A549 (cell line): ENCODE results near the gene MARS1. TPM values are rescaled to one million over a fixed set of nuclear protein-coding genes. Genes with fewer than 3 reads are reported as not detected.

ENCODE experiments used
- ATAC-seq, 2 experiments: fragments of 200-7000 bp in 1 of 2; fragments of >200 bp in 1 of 2; cut with Nextera tagmentation in 1 of 2; cut with Tn5 transposase in 1 of 2; 3 replicates each; pipeline versions ENCODE4 v1.8.0 to v1.9.1; 2018 to 2020; ENCODE audit warnings: mild to moderate bottlenecking in 1 of 2, moderate library complexity in 1 of 2
- CTCF ChIA-PET: fragments of 300-600 bp; sonication (Branson Sonifier 250); formaldehyde crosslinking; extraction: SDS; loops from one replicate; lab custom pipeline; 2021; ENCODE audit warnings: antibody characterized with exemption, inconsistent platforms; lab: Yijun Ruan, JAX
- POLR2A ChIA-PET: fragments of 350-600 bp; formaldehyde crosslinking; extraction: SDS; loops from one replicate; lab custom pipeline; 2021; ENCODE audit warnings: antibody characterized with exemption, inconsistent platforms; lab: Yijun Ruan, JAX
- DNase-seq, 2 experiments: peaks; one replicate each; pipeline versions ENCODE4 v3.0.0 to v3.0.0-alpha.2; 2011 to 2016; ENCODE audit warnings: low read depth in 1 of 2, low spot score in 1 of 2
- FAIRE-seq: peaks from 2 replicates; lab custom pipeline; 2011; peaks lifted over from hg19 to GRCh38; lab: Jason Lieb, UNC
- H3K27ac ChIP-seq, 2 experiments: fragments of >200 bp; sonication (Bioruptor Twin); formaldehyde crosslinking; 3 replicates each; pipeline ENCODE4 v1.5.1; 2016 to 2017
- H3K4me1 ChIP-seq: fragments of >200 bp; sonication (Bioruptor Twin); formaldehyde crosslinking; 3 replicates; pipeline ENCODE4 v1.6.1; 2016
- H3K4me2 ChIP-seq: fragments of >200 bp; sonication (Bioruptor Twin); formaldehyde crosslinking; 3 replicates; pipeline ENCODE4 v1.6.1; 2016
- H3K4me3 ChIP-seq: fragments of >200 bp; sonication (Bioruptor Twin); formaldehyde crosslinking; 3 replicates; pipeline ENCODE4 v1.5.1; 2016
- H3K9me3 ChIP-seq: fragments of >200 bp; sonication (Bioruptor Twin); formaldehyde crosslinking; 3 replicates; pipeline ENCODE4 v1.6.1; 2016
- BHLHE40 ChIP-seq: IDR thresholded peaks from 2 replicates; pipeline ENCODE4 v1.6.1; 2012; ENCODE audit warnings: low read depth, low read length, inconsistent platforms
- CBX2 ChIP-seq: fragments of 200-600 bp; sonication (generic); IDR thresholded peaks from 2 replicates; pipeline ENCODE4 v1.6.1; 2016; ENCODE audit warnings: low read depth, mild to moderate bottlenecking, borderline replicate concordance
- EHF ChIP-seq: fragments of 250-450 bp; sonication (Bioruptor Pico); IDR thresholded peaks from 2 replicates; pipeline ENCODE4 v1.5.0; 2020; ENCODE audit warnings: mild to moderate bottlenecking
- ESRRA ChIP-seq: fragments of 150-350 bp; IDR thresholded peaks from 2 replicates; pipeline ENCODE4 v1.6.1; 2014; ENCODE audit warnings: mild to moderate bottlenecking, low read length, borderline replicate concordance
- FOSL2 ChIP-seq, 2 experiments: fragments of 450-650 bp in 1 of 2; fragments of >200 bp in 1 of 2; sonication (Bioruptor Twin) in 1 of 2; formaldehyde crosslinking; IDR thresholded peaks; 2 replicates each; pipeline versions ENCODE4 v1.5.0 to v1.6.1; 2016 to 2020; ENCODE audit warnings: mild to moderate bottlenecking in 1 of 2, moderate library complexity in 1 of 2
- HOXA7 ChIP-seq: fragments of 250-450 bp; sonication (Bioruptor Pico); IDR thresholded peaks from 2 replicates; pipeline ENCODE4 v1.5.0; 2020; ENCODE audit warnings: mild to moderate bottlenecking, moderate library complexity
- JUN ChIP-seq, 2 experiments: fragments of >200 bp; sonication (Bioruptor Twin); formaldehyde crosslinking; IDR thresholded peaks; 2 replicates in 1 of 2; 3 replicates in 1 of 2; pipeline ENCODE4 v1.6.1; 2016 to 2017
- KDM1A ChIP-seq: fragments of 200-600 bp; sonication (generic); IDR thresholded peaks from 2 replicates; pipeline ENCODE4 v1.6.1; 2016; ENCODE audit warnings: low read depth, mild to moderate bottlenecking
- KDM5A ChIP-seq: fragments of 200-600 bp; sonication (generic); IDR thresholded peaks from 2 replicates; pipeline ENCODE4 v1.6.1; 2016; ENCODE audit warnings: antibody characterized with exemption, mild to moderate bottlenecking
- MAZ ChIP-seq: fragments of 150-350 bp; IDR thresholded peaks from 2 replicates; pipeline ENCODE4 v1.6.1; 2014; ENCODE audit warnings: antibody characterized with exemption, low read depth, low read length, borderline replicate concordance
- NFE2L2 ChIP-seq: fragments of 150-350 bp; conservative IDR thresholded peaks from 2 replicates; pipeline ENCODE4 v1.6.1; 2014; ENCODE audit warnings: low read length
- NR3C1 ChIP-seq: fragments of >200 bp; sonication (Bioruptor Twin); formaldehyde crosslinking; IDR thresholded peaks from 3 replicates; pipeline ENCODE4 v1.6.1; 2017
- POLR2AphosphoS2 ChIP-seq: conservative IDR thresholded peaks from 2 replicates; pipeline ENCODE4 v1.6.1; 2012; ENCODE audit warnings: low read length, improper control_type of control experiment, inconsistent platforms
- RAD21 ChIP-seq, 2 experiments: fragments of >200 bp in 1 of 2; sonication (Bioruptor Twin) in 1 of 2; formaldehyde crosslinking in 1 of 2; IDR thresholded peaks in 1 of 2; conservative IDR thresholded peaks in 1 of 2; 2 replicates in 1 of 2; 3 replicates in 1 of 2; pipeline ENCODE4 v1.6.1; 2012 to 2018; ENCODE audit warnings: inconsistent platforms in 1 of 2
- RARB ChIP-seq: fragments of 250-450 bp; sonication (Bioruptor Pico); IDR thresholded peaks from 2 replicates; pipeline ENCODE4 v1.8.0; 2021; ENCODE audit warnings: mild to moderate bottlenecking, moderate library complexity
- RCOR1 ChIP-seq: fragments of 150-350 bp; IDR thresholded peaks from 2 replicates; pipeline ENCODE4 v1.6.1; 2014; ENCODE audit warnings: antibody characterized with exemption, low read length, low read depth
- RNF2 ChIP-seq: fragments of 200-600 bp; sonication (generic); IDR thresholded peaks from 2 replicates; pipeline ENCODE4 v1.6.1; 2016; ENCODE audit warnings: low read depth, mild to moderate bottlenecking, antibody characterized with exemption, moderate library complexity, borderline replicate concordance
- SREBF2 ChIP-seq: fragments of 450-650 bp; IDR thresholded peaks from 2 replicates; pipeline ENCODE4 v1.6.1; 2014; ENCODE audit warnings: mild to moderate bottlenecking, moderate library complexity
- TFCP2L1 ChIP-seq: fragments of 250-450 bp; sonication (Bioruptor Pico); IDR thresholded peaks from 2 replicates; pipeline ENCODE4 v1.5.0; 2021; ENCODE audit warnings: mild to moderate bottlenecking
- ZFP36 ChIP-seq: fragments of 450-650 bp; IDR thresholded peaks from 2 replicates; pipeline ENCODE4 v1.6.1; 2014; ENCODE audit warnings: borderline replicate concordance; ENCODE audit not compliant: partially characterized antibody
- WGBS: methylation state at CpG from one replicate; pipeline ENCODE4 v1.1.6; 2017; ENCODE audit errors: missing lambda C conversion rate; 5-methylcytosine and 5-hydroxymethylcytosine counted together
- polyA plus RNA-seq, 4 experiments: library from polyadenylated mRNA; depleted of rRNA in 3 of 4; stranded (reverse); fragments of >200 nt; fragmentation: RNase III in 1 of 4; extraction: RNeasy Plus Mini Kit Qiagen cat#74134 plus additional on column Dnase treatment in 1 of 4; gene quantifications; 2 replicates in 3 of 4; 3 replicates in 1 of 4; pipeline ENCODE4 v1.2.3, GENCODE V29; 2011 to 2017
- TF ChIP-seq, protein P1 (sequence below): fragments of >200 bp; sonication (Bioruptor Twin); formaldehyde crosslinking; IDR thresholded peaks from 3 replicates; pipeline ENCODE4 v1.5.1; 2016
- TF ChIP-seq, protein P2 (sequence below): fragments of 450-650 bp; IDR thresholded peaks from 2 replicates; pipeline ENCODE4 v1.6.1; 2014; ENCODE audit warnings: antibody characterized with exemption
- TF ChIP-seq, protein P3 (sequence below): fragments of 250-450 bp; sonication (Bioruptor Pico); IDR thresholded peaks from 2 replicates; pipeline ENCODE4 v1.5.0; 2020; ENCODE audit warnings: low read depth, mild to moderate bottlenecking, moderate library complexity
- TF ChIP-seq, protein P4 (sequence below): fragments of >200 bp; sonication (Bioruptor Twin); formaldehyde crosslinking; IDR thresholded peaks from 3 replicates; pipeline ENCODE4 v1.6.1; 2016
- TF ChIP-seq, protein P5 (sequence below): fragments of 250-450 bp; sonication (Bioruptor Pico); IDR thresholded peaks from 2 replicates; pipeline ENCODE4 v1.5.0; 2021; ENCODE audit warnings: mild to moderate bottlenecking, moderate library complexity, borderline replicate concordance

MARS1 gene
- polyA plus RNA-seq, 2 of the 4 experiments (the other 2 are of a cell fraction) = 227 to 372 TPM

DNA sequence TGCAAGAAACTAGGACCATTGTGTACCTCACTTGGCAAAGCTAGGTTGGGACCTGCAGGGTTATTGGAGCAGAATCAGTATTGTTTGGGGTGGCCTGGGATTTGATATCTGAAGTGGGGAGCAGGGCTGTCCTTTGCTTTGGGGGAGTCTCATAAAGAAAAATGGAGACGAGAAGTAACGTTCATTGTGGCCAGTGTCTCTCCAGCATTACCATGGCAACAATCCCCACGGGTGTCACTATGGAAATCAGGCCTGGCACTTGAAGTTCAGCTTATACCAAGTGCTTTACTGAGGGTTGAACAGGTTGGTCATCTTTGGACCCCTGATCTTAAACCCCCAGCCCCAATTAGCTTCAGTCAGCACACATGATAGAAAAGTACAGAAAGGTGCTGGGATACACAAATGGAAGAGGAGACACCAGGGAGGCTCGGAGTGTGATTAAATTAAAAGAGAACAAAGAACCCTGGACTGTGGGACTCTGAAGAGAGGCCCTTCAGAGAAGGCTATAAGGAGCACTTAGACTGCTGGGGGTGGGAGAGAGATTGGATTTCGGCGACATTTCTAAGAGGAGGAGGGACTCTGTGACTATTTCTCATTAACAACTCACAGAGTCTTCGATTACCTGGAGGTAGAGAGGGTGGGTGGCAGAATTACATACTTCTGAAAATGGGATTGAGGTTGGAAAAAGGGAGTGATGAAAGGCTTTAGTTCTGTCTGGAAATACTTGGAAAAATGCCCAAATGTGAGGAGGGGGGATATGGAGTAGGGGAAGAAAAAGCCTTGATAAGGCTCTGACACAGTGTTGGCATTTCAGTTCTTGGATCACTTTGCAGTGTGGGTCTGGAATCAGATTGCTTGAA lies 65.7 kb downstream of the MARS1 start:
- ChIA-PET POLR2A (interaction anchor here (0.6 kb wide), 1 partner anchor 90 kb away, joined by 4 read pairs; no protein-coding TSS in a partner anchor), CTCF (interaction anchor here (0.8 to 4.8 kb wide), 8 partner anchors 22 to 180 kb away, joined by 3 to 18 read pairs (median 4); partner anchors contain the start of gene B4GALNT1)
- H3K4me1 ChIP-seq = peaks cover 15% of the 10 kb centered on the region; the same call in 2 of the 3 replicates
- FAIRE-seq (no peak), DNase-seq (no peak), ATAC-seq (no peak)
- 62% methylated on average over 7 of the region's 7 CpGs for WGBS
- H3K27ac ChIP-seq = peak overlapping the region in 1 of 2 experiments; percentile 1; a peak in 1 of 6 replicates
- no peak overlapping the region for H3K4me3 ChIP-seq
- TF ChIP-seq NFE2L2 (no peak), HOXA7 (CRISPR knock-in tag) (no peak), RCOR1 (no peak), SREBF2 (no peak), CBX2 (no peak), RNF2 (no peak), KDM1A (no peak), TFCP2L1 (CRISPR knock-in tag) (no peak), ESRRA (no peak), POLR2AphosphoS2 (no peak), ZFP36 (no peak)
- TF ChIP-seq, protein P1, sequence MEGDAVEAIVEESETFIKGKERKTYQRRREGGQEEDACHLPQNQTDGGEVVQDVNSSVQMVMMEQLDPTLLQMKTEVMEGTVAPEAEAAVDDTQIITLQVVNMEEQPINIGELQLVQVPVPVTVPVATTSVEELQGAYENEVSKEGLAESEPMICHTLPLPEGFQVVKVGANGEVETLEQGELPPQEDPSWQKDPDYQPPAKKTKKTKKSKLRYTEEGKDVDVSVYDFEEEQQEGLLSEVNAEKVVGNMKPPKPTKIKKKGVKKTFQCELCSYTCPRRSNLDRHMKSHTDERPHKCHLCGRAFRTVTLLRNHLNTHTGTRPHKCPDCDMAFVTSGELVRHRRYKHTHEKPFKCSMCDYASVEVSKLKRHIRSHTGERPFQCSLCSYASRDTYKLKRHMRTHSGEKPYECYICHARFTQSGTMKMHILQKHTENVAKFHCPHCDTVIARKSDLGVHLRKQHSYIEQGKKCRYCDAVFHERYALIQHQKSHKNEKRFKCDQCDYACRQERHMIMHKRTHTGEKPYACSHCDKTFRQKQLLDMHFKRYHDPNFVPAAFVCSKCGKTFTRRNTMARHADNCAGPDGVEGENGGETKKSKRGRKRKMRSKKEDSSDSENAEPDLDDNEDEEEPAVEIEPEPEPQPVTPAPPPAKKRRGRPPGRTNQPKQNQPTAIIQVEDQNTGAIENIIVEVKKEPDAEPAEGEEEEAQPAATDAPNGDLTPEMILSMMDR = no peak
- TF ChIP-seq, protein P2, sequence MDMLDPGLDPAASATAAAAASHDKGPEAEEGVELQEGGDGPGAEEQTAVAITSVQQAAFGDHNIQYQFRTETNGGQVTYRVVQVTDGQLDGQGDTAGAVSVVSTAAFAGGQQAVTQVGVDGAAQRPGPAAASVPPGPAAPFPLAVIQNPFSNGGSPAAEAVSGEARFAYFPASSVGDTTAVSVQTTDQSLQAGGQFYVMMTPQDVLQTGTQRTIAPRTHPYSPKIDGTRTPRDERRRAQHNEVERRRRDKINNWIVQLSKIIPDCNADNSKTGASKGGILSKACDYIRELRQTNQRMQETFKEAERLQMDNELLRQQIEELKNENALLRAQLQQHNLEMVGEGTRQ = no peak
- peak overlapping the region; percentile 22; the same call in 2 of the 3 replicates for H3K4me2 ChIP-seq
- H3K9me3 ChIP-seq = no peaks in the 10 kb centered on the region

DNA sequence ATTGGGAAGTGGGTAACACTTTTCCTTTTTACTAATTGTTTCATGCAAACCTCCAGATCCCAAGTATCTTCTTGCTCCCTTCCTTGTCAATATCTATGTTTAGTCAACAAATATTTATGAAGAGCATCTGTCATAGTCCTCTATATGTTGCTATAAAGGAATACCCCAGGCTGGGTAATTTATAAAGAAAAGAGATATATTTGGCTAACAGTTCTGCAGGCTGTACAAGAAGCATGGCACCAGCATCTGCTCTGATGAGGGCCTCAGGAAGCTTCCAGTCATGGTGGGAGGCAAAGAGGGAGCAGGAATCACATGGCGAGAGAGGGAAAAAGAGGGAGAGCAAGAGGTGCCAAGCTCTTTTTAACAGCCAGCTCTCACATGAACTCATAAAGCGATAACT lies 66.6 kb downstream of the MARS1 start:
- TF ChIP-seq FOSL2 (IDR thresholded peaks at IDR 0.05) = no peak
- TF ChIP-seq FOSL2 (CRISPR knock-in tag; IDR thresholded peaks at IDR 0.05) = no peak
- TF ChIP-seq BHLHE40 = no peak
- no peak for TF ChIP-seq RAD21 (conservative IDR thresholded peaks at IDR 0.05 in 1 of 2, IDR thresholded peaks at IDR 0.05 in 1 of 2)
- TF ChIP-seq MAZ = no peak
- TF ChIP-seq, protein P3, sequence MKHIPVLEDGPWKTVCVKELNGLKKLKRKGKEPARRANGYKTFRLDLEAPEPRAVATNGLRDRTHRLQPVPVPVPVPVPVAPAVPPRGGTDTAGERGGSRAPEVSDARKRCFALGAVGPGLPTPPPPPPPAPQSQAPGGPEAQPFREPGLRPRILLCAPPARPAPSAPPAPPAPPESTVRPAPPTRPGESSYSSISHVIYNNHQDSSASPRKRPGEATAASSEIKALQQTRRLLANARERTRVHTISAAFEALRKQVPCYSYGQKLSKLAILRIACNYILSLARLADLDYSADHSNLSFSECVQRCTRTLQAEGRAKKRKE (CRISPR knock-in tag) = no peak
- no peak for TF ChIP-seq KDM5A
- TF ChIP-seq, protein P4, sequence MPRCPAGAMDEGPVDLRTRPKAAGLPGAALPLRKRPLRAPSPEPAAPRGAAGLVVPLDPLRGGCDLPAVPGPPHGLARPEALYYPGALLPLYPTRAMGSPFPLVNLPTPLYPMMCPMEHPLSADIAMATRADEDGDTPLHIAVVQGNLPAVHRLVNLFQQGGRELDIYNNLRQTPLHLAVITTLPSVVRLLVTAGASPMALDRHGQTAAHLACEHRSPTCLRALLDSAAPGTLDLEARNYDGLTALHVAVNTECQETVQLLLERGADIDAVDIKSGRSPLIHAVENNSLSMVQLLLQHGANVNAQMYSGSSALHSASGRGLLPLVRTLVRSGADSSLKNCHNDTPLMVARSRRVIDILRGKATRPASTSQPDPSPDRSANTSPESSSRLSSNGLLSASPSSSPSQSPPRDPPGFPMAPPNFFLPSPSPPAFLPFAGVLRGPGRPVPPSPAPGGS = no peak
- no peak for TF ChIP-seq HOXA7 (CRISPR knock-in tag)
- TF ChIP-seq, protein P5, sequence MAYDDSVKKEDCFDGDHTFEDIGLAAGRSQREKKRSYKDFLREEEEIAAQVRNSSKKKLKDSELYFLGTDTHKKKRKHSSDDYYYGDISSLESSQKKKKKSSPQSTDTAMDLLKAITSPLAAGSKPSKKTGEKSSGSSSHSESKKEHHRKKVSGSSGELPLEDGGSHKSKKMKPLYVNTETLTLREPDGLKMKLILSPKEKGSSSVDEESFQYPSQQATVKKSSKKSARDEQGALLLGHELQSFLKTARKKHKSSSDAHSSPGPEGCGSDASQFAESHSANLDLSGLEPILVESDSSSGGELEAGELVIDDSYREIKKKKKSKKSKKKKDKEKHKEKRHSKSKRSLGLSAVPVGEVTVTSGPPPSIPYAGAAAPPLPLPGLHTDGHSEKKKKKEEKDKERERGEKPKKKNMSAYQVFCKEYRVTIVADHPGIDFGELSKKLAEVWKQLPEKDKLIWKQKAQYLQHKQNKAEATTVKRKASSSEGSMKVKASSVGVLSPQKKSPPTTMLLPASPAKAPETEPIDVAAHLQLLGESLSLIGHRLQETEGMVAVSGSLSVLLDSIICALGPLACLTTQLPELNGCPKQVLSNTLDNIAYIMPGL (CRISPR knock-in tag) = no peak
- no peak for TF ChIP-seq RARB (CRISPR knock-in tag)
- no peak for TF ChIP-seq NR3C1
- TF ChIP-seq, protein P2 = no peak
- no peak for TF ChIP-seq JUN (IDR thresholded peaks at IDR 0.05)
- no peak for TF ChIP-seq EHF (CRISPR knock-in tag)
- TF ChIP-seq, all 56 proteins: peak for 0
- CTCF ChIA-PET = interaction anchor here (0.8 to 4.8 kb wide), 3 partner anchors 21 to 78 kb away, joined by 3 to 18 read pairs (median 6); partner anchors contain the start of gene B4GALNT1
- DNase-seq (no peak), FAIRE-seq (no peak), ATAC-seq (no peak)
- no peaks in the 10 kb centered on the region for H3K9me3 ChIP-seq
- POLR2A ChIA-PET = no interaction called here
- no peak overlapping the region for H3K27ac ChIP-seq
- WGBS = 90% methylated on average over 2 of the region's 2 CpGs
- H3K4me3 ChIP-seq = no peak overlapping the region
- no peak overlapping the region for H3K4me2 ChIP-seq
- H3K4me1 ChIP-seq = peaks cover 13% of the 10 kb centered on the region; the same call in 2 of the 3 replicates
